AG10803 (cell line): ENCODE data around the gene PPIL4.

Source experiments
- DNase-seq: peaks from one replicate; pipeline ENCODE4 v3.0.0; 2010; ENCODE audit warnings: low read depth
- H3K4me3 ChIP-seq: 2 replicates; pipeline ENCODE4 v1.5.1; 2011; ENCODE audit warnings: mild to moderate bottlenecking, low read length, control low read depth
- CTCF ChIP-seq: conservative IDR thresholded peaks from 2 replicates; pipeline ENCODE4 v1.5.1; 2011; ENCODE audit warnings: mild to moderate bottlenecking, low read length, control low read depth, inconsistent platforms

The PPIL4 gene

GRCh38 chr6:149545754-149546471 lies at the start of gene PPIL4:
TSS of gene PPIL4 (minus strand) at chr6:149546043. CDS start at chr6:149546005, 38 bp downstream.
- peak within 1 kb of the TSS; percentile 100 for H3K4me3 ChIP-seq
- TF ChIP-seq CTCF, result peak; percentile 64

GRCh38 chr6:149593408-149593807 lies 47.6 kb upstream of the PPIL4 start:
- TF ChIP-seq CTCF, result no peak
- no peak for DNase-seq
- H3K4me3 ChIP-seq, result no peak overlapping the region

More at GRCh38 chr6:149545754-149546471, at the start of gene PPIL4:
- DNase-seq, result peak; percentile 95

GRCh38 chr6:149592983-149593382 lies 47.1 kb upstream of the PPIL4 start:
- no peak for DNase-seq
- H3K4me3 ChIP-seq, result no peak overlapping the region
- TF ChIP-seq CTCF, result no peak

- TF ChIP-seq CTCF, result no peak
- DNase-seq, result no peak
- no peak overlapping the region for H3K4me3 ChIP-seq
These were observed 40.3 kb upstream of the PPIL4 start for GRCh38 chr6:149586149-149586548.

GRCh38 chr6:149581349-149581748 lies 35.5 kb upstream of the PPIL4 start:
- no peak overlapping the region for H3K4me3 ChIP-seq
- DNase-seq, result no peak
- no peak for TF ChIP-seq CTCF

GRCh38 chr6:149580880-149581279 lies 35.0 kb upstream of the PPIL4 start:
- DNase-seq, result no peak
- TF ChIP-seq CTCF, result no peak
- H3K4me3 ChIP-seq, result no peak overlapping the region

- no peak for TF ChIP-seq CTCF
- DNase-seq, result no peak
- H3K4me3 ChIP-seq, result no peak overlapping the region
These were observed 22.2 kb upstream of the PPIL4 start for GRCh38 chr6:149567945-149568585.
